NCI-H510A (cell line): ENCODE measurements around the gene ZBTB7B.

ENCODE experiments used
- DNase-seq: peaks from one replicate; lab custom pipeline; 2025; lab: John Stamatoyannopoulos, UW

Gene ZBTB7B

GRCh38 chr1:155002464-155003226 lies at the start of gene ZBTB7B:
TSS of gene ZBTB7B (plus strand) at chr1:155002802. CDS start at chr1:155014661, 11,859 bp downstream.
- DNase-seq, result no peak

- DNase-seq, result no peak
These were observed 49.0 kb upstream of the ZBTB7B start for GRCh38 chr1:154953611-154954038.

- DNase-seq, result no peak
These were observed 48.1 kb upstream of the ZBTB7B start for GRCh38 chr1:154954541-154954940.

- DNase-seq, result peak; percentile 73
These were observed 47.4 kb upstream of the ZBTB7B start for GRCh38 chr1:154955039-154955717.

- DNase-seq, result peak; percentile 73
These were observed 46.7 kb upstream of the ZBTB7B start, which contains the start of gene PBXIP1 for GRCh38 chr1:154955718-154956543. TSS of gene PBXIP1 (minus strand) at chr1:154956099. CDS start at chr1:154953721, 2,378 bp downstream.

GRCh38 chr1:154956544-154956941 lies 46.1 kb upstream of the ZBTB7B start:
- DNase-seq, result no peak

GRCh38 chr1:154957091-154957657 lies 45.4 kb upstream of the ZBTB7B start:
- no peak for DNase-seq

- no peak for DNase-seq
These were observed 44.6 kb upstream of the ZBTB7B start for GRCh38 chr1:154958036-154958435.

GRCh38 chr1:154958681-154959425 lies 43.7 kb upstream of the ZBTB7B start:
- no peak for DNase-seq

- no peak for DNase-seq
These were observed 43.2 kb upstream of the ZBTB7B start for GRCh38 chr1:154959426-154959780.

GRCh38 chr1:154960446-154961136 lies 42.0 kb upstream of the ZBTB7B start:
- no peak for DNase-seq

GRCh38 chr1:154961207-154962155 lies 41.1 kb upstream of the ZBTB7B start, which contains the start of gene PYGO2:
TSS of gene PYGO2 (minus strand) at chr1:154961782. CDS start at chr1:154961576, 206 bp downstream.
- DNase-seq, result peak; percentile 74

- no peak for DNase-seq
These were observed 40.3 kb upstream of the ZBTB7B start for GRCh38 chr1:154962156-154962749.

GRCh38 chr1:154962795-154963330 lies 39.7 kb upstream of the ZBTB7B start:
- DNase-seq, result no peak

GRCh38 chr1:154963643-154964042 lies 39.0 kb upstream of the ZBTB7B start:
- DNase-seq, result no peak

- DNase-seq, result no peak
These were observed 38.2 kb upstream of the ZBTB7B start for GRCh38 chr1:154964359-154964758.

- DNase-seq, result no peak
These were observed 36.5 kb upstream of the ZBTB7B start for GRCh38 chr1:154966111-154966510.

- DNase-seq, result no peak
These were observed 35.2 kb upstream of the ZBTB7B start for GRCh38 chr1:154967331-154967950.
